Glomerular endothelial cell (primary cell): ENCODE results near the gene TSPO. TPM values are rescaled to one million over a fixed set of nuclear protein-coding genes. Genes with fewer than 3 reads are reported as not detected.

ENCODE experiments used
- DNase-seq: peaks from one replicate; pipeline ENCODE4 v3.0.0-alpha.2; 2011; ENCODE audit warnings: low read depth, low spot score; ENCODE audit errors: extremely low read depth
- total RNA-seq: library from RNA; depleted of rRNA; stranded (reverse); fragments of >200 nt; gene quantifications from 2 replicates; pipeline ENCODE4 v1.2.3, GENCODE V29; 2015

TSPO gene
- total RNA-seq, 1 donor from 2014 or later = 682 TPM

DNA sequence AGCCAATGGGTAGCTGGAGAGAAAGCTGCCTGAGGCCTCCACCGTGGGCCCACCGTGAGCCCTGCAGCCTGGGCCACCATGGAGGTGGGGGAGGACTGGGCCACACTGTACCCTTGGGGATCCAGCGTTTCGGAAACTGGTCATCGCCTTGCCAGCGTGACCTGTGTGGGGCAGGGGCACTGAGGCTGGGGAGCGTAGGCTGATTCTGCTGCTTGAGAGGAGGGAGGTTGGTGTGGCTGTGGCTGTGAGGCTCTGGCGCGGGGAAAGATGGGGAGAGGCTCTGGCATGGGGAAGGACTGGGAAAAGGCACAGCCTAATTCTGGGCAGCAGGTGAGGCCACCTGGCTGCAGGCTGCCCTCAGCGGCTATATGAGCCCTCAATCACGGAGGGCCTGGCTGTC, 48.2 kb downstream of the TSPO start:
- DNase-seq = no peak

DNA sequence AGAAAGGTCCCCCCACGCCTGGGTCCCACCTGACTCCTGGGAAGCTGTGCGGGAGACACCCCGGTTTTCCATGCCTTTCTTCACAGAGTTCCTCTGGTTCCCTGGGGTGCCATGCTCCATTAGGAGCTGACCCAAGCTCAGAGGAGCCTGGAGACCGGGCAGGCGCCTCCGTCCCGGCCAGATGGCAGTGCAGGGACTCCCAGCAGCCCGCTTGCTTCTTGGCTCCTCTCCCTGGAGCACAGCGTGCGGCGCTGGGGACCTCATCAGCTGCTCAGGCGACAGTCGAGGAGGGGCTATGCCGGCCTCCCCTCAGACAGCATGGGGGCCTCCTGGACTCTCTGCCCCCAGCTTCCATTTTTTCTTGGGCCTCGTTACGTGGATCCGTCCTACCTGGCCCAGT, 48.7 kb downstream of the TSPO start:
- no peak for DNase-seq

DNA sequence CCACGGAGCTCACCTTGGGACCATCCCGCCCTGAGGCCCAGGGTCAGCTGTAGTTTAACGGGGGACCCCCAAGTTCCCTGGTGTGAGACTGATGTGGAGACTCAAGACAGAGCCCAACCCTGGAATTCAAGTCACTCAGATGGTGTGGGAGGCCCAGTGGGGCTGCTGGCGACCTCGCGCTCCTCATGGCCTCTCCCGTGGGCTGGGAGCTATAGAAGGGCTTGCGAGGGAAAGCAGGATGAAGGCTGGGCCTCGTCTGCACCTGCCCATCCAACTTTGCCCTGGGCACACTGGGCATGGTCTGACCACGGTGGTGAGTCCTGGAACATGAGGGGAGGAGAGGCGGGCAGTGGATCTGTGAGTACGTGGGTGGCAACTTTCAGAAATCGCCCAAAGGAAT, 49.2 kb downstream of the TSPO start:
- DNase-seq = no peak

DNA sequence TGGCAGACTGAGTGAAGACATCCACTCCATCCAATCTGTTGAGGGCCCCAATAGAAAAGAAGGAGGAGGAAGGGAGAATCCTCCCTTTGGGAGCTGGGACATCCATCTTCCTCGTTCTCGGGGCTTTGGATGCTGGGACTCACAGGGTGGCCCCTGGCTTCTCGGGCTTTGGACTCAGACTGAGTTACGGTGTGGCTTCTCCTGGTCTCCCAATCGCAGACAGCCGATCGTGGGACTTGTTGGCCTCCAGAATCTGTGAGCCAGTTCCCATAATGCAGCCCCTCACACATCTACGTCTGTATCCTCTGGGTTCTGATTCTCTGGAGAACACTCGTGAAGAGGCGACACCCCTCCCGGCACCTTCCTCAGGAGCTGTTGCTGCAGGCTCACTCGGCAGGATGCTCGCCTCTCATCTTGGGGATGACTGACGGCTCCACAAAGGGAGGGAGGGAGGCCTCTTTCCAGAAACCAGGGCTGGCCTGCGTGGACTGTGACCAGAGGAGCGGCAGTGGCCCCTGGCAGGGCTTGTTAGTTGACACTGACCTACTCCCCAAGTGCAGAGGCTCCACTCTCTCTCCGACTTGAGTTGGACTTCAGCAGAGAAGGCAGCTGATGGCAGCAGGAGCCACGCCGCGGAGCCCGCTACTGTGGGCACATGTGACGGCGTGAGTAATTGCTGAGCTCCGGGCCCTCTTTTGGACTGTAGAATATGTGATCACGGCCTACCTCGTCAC, 50.3 kb downstream of the TSPO start:
- DNase-seq = no peak

DNA sequence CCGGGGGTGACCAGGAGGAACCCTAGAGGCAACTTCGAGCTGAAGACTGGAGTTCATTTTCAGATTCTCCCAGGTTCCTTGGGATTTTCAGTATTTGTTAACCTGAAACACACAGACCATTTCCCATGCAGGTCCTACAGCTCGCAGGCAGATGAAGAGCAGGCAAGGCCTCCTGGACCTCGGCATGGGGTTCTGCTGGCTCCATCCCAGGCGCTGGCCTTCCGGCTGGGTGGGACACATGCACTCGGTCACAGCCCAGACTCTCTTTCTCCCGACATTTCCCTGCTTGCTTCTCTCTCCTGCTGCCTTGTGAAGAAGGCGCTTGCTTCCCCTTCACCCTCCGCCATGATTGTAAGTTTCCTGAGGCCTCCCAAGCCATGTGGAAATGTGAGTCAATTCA, 51.0 kb downstream of the TSPO start:
- no peak for DNase-seq

DNA sequence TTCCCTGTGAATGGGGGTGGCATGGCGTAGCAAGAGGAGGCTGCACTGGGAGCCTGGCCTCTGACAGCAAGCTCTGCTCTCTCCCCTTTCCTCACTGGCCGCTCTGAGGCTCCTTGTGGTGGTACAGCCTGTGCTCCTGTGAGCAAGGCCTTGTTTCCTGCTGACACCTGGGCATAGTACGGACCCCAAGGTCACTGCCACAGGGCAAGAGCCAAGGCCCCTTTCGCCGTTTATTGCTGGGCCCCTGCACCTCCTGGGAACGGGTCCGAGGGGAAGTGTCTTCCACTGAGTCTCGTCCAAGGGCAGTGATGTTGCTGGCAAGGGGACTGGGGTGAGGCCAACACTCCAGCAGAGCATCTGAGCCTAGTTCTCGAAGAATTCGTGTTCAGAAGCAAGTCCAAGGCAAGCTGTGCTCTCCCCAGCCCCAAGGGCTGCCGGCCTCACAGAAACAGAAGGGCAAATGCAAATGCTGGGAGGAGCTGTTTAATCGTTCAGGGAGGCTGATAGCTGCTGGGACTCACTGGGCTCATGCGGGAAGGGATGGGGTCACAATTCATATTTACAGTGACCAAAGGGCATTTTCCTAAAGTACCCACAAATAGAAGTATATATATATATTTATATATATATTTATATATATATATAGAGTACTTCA, 51.5 kb downstream of the TSPO start:
- DNase-seq = no peak

DNA sequence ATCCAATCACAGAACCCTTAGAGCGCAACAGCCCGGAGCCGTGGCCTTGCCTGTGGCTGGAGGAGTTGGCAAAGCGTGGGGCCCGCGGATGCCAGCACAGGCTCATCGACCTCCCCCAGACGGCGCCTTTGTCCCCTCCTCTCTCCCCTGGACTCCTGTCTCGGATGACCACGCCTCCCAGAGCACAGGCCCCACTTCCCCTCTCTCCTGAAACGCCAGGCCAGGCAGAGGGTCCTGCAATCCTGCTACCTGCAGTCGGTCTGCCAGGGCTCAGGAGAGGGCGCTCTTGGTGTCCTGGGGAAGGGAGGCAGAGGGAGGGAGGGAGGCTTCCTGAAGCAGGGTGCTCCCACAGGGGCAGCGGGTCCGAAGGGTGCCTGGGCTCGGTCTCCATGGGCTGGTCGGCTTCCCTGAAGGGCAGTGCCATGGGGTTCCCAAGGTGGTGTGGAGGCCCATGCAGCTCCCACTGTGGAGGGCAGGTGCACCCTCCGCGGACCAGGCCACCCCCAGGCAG, 52.2 kb downstream of the TSPO start:
- no peak for DNase-seq

DNA sequence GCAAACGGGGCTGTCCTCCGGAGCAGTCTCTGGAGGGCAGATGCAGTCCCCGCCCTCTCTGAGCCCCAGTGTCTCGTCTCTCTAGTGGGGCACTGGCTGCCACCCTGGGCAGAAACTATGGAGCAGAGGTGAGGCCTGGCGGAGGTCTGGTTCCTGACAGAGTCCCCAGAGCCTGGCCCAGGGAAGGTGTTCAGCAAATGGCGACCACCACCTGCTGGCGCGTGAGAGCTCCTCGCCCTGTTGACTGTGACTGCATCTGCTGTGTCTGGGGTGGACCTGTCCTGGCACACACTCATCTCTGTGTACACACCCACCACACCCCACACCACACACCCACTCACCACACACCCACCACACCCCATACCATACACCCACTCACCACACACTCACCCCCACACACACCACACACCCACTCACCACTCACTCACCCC, 53.9 kb downstream of the TSPO start:
- no peak for DNase-seq

DNA sequence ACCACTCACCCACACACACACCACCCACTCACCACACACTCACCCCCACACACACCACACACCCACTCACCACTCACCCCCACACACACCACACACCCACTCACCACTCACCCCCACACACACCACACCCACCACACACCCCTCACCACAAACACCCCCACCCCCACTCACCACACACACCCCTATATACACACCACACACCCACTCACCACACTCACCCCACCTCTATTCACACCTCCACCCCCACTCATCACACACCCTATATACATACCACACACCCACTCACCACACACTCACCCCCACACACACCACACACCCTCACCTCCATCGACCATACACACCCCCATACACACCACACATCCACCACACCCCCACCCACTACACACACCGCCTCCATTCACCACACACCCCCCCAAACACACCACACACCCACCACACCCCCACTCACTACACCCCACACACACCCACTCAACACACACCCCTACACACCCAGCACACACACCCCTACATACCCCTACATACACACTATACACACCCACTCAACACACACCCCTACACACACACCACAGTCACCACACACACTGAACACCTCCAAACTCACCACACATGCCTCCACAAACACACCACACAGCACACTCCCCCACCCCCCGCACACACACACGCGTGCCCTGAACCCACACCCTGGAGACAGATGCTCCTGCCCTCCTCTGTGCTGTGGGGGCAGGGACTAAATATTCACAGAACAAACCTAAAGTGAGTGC, 54.6 kb downstream of the TSPO start:
- DNase-seq = no peak

DNA sequence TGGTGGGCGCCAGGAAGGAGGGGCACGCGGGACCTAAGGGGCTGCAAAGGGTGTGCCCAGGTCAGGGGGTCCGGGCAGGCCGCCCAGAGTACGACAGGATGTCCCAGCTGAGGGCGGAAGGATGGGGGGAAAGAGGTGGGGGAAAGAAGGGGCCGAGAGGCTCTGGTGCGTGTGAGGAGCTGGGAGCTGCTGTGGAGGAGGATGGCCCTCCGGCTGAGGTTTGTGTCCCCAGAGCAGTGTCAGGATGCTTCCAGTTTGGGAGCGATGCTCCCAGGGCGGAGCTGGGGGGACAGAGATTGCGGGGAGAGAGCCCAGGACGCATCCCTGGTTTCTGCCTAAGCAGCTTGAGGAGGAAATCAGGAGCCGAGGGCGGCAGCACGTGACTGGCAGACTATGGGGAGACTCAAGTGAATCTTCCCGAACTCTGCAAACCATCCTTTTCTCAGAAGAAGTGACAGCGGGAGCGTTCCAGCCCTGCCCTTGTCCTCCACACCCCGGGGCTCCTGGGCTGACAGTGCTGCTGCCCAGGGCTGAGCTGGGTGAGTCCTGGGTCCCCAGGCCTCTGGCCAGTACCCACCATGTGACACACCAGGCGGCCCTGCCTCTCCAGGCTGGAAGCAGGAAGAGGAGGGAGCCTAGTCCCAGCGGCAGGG, 55.3 kb downstream of the TSPO start:
- no peak for DNase-seq

DNA sequence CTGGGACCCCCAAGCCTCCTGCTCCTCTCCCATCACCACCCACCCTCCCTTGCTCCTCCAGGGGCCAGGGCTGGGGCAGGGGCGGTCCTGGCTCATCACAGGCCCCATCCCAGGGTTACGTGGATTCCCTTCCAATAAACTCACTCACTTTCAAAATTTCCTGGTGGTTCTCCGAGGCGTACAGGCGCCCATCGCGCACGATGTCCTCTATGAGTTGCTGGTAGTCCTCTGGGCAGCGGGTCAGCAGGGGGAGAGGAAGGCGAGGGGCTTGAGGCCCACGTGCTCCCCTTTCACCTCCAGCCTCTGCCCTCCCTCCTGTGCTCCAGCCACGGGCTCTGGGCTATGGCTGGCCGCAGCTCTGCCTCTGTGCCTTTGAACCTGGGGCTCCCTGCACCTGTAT, 56.0 kb downstream of the TSPO start:
- no peak for DNase-seq

DNA sequence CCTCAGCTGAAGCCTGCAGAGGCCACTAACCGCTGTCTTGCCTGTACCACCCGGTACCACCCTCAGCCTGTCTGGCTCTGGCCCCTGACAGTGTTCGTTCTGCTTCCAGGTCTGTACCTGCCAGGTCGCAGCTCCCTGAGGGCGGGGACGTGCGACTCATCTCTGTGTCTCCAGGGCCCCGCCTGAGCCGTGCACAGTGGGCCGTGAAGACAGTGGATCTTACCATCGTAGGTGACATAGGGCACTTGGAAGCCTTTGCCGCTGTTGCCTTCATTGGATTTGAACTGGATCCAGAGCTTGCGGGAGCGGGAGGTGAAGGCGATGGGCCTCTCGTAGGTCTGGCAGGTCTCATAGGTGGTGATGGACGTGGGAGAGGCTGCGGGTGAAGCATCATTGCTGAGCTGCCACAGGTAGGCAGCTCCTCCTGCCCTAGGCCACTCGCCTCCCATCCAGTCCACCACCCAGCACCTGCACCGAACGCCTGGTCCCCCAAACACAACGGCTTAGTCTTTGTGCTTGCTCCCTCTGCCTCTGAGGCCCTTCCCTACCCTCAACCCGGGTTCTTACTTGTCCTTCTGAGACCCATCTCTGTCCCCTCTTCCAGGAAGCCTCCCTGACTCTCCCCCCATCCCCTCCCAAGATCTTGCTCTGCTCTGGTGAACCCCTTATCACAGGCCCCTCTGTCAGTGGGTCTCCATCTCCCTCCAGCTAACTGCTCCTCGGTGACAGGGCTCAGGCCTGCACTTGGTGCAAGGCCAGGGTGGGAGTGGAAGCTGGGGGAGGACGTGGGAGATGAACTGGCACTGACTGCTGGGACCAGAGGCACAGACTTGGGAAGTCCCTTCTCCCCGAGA, 56.7 kb downstream of the TSPO start:
- DNase-seq = no peak

DNA sequence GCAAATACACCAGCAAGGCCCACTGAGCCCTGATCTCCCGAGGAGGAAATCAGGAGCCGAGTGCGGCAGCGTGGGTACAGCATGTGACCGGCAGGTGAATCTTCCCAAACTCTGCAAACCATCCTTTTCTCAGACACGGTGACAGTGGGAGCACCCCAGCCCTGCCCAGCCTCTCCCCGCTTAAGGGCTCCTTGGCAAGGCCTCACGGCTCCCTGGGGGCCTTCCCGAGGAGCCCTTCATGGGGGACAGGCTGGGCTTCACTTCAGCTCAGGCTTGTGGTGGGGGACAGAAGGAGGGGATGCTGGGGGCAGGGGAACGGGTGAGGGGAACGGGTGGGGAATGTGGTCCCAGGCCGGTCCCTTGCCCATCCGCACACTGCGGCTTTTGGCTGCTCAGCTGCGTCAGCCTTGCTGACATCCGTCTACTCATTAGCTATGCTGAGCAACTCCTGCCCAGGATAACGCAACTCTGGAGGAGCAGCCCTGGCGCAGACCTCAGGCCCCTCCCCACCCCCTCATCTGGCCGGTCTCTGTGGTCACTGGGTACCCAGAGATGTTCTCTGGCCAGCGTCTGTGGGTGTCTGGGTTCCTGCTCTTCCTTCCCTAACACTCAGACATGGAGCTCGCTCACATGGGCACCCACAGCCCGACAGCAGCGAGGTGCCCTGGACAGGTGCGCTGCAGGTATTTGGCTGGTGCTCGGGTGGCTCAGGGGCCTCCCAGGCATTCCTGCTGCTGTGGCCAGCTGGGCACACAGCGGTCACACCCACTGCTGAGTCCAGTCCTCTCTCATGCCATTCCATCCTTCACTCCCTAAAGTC, 57.6 kb downstream of the TSPO start:
- no peak for DNase-seq

DNA sequence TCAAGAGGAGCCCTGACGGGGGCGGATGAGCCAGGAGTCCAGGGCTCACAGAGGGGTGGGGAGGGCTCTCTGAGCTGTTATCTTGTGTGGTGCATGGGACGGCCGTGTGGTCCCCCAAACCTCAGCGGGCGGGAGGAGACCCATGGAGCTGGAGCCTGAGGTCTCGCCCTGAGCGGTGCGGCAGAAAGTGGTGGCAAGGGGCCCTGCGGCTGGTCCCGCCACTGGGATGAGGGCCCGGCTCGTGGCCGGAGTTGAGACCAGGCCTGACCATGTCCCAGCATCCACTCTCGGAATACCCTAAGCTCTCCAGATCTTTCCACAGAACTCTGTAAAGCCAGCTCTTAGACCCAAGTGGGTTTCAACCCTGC, 58.1 kb downstream of the TSPO start:
- no peak for DNase-seq

DNA sequence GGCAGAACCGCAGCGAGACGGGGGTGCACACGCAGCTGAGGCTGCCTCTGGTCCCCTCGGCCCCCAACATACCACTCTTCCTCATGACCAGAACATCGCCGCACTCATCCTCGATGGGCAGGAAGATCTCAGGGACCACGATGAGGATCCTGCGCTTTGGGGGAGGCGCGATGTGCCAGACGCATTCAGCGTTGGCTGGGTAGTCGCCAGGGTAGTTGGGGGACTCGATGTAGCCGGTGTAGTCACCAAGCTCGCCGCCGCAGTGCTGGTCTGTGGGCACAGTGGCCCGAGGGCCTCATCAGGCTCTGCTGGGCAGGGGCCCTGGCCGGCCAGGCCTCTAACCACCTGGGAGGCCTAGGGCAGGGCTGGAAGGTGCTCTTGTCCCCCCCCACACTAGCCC, 58.6 kb downstream of the TSPO start:
- no peak for DNase-seq

DNA sequence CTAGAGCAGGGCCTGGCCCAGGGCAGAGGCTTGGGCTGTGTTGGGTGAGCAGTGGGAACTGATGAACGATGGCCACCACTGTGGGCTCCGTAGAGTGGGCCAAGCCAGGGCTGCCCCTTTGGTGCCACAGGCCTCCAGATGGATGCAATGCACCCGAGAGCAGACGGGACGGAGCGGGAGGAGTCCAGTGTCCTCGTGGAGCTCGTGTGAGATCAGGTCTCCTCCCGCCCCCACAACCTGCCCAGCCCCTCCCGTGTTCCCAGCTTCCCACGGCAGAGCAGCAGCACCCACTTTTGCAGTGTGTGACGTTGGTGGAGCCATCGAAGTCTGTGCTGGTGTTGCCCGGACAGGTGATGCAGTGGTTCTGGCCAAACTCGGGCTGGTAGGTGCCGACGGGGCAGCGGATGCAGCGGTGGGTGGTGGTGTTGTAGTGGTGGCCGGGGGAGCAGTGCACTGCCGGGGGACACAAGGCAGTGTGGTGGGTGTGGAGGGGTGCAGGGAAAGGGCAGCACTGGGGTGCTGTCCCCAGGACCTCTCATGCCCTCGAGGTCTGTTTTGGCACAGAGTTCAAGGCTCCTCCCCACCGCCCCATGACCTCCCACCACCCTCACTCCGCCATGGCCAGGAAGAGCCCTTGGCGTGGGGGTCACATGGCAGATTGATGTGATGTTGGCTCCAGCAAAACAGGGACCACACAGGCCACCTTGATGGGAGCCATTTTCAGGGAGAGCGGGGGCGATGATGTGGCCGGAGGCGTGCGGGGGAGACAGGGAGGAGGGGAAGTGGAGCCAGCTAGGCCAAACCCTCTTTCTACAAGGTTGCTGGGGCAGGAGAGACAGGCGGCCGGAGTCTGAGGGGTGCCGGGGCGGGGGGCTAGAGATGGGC, 59.5 kb downstream of the TSPO start:
- DNase-seq = no peak

DNA sequence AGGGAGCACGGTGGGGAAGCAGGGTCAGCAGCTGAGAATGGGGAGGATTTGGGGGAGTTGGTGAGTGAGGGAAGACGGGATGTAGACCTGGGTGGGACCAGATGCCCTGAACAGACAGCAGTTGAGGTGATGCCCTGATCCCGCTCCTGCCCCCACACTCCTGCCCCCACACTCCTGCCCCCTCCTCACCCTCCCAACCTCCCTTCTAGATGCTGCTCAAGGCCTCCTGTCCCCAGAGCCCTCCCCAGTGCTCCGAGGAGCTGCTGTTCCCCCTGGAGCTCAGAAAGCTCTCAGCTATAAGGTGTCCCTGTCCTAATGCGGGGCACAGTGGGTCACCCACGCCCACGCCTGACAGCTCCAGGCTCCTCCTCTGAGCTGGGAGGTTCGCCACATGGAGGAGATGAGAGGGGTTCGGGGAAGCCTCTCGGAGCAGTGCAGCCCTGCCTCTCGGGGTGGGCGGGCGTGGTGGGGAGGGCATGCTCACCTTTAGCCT, 60.6 kb downstream of the TSPO start:
- DNase-seq = no peak

DNA sequence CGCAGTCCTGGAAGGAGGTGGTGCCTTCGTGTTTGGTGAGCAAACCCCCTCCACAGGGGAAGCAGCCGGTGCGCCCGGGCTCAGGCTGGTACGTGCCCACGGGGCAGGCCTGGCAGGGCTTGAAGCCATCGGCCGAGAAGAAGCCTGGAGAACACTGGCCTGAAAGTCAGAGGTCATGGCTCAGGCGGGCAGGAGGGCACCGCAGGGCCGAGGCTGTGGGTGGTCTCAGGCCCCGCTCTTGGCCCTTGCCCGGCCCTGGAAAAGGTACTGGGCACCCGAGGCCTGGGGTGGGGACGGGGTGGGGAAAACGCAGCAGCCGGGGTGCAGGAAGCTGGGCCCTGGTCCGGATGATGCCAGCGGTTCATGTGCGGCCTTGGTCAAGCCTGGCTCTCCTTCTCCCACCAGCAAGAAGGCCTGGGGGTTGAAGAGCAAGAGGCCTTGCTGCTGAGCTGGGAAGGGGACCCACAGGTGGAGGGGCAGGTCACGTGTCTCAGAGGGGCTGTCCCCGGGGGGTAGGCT, 61.1 kb downstream of the TSPO start:
- no peak for DNase-seq
